Esophagus muscularis mucosa (tissue), 4 donors: ENCODE results near the gene CROT. TPM values are rescaled to one million over a fixed set of nuclear protein-coding genes. Genes with fewer than 3 reads are reported as not detected.

ENCODE experiments used
- DNase-seq: peaks from one replicate; pipeline ENCODE4 v3.0.0-alpha.2; 2017; ENCODE audit errors: extremely low spot score
- H3K27ac ChIP-seq, 4 donors: fragments of 200-600 bp; sonication (generic); replicated peaks in 1 of 4; 1 replicate in 3 of 4; 2 replicates in 1 of 4; pipeline ENCODE4 v1.5.1; 2016 to 2019; ENCODE audit warnings: mild to moderate bottlenecking in 1 of 4
- H3K27me3 ChIP-seq, 4 donors: fragments of 200-600 bp; sonication (generic); one replicate each; pipeline versions ENCODE4 v1.5.1 to v1.6.0; 2016 to 2019
- H3K36me3 ChIP-seq, 4 donors: fragments of 200-600 bp; sonication (generic); one replicate each; pipeline ENCODE4 v1.5.1; 2016 to 2019
- H3K4me1 ChIP-seq, 4 donors: fragments of 200-600 bp; sonication (generic); one replicate each; pipeline ENCODE4 v1.5.1; 2016 to 2019
- H3K4me3 ChIP-seq, 4 donors: fragments of 200-600 bp; sonication (generic); 1 replicate in 2 of 4; 2 replicates in 2 of 4; pipeline ENCODE4 v1.5.1; 2016 to 2019; ENCODE audit warnings: mild to moderate bottlenecking in 4 of 4, moderate library complexity in 1 of 4
- H3K9me3 ChIP-seq, 4 donors: fragments of 200-600 bp; sonication (generic); 1 replicate in 3 of 4; 2 replicates in 1 of 4; pipeline ENCODE4 v1.5.1; 2016 to 2019
- CTCF ChIP-seq, 3 experiments: fragments of 200-600 bp in 2 of 3; fragments of 450-650 bp in 1 of 3; sonication (generic) in 2 of 3; IDR thresholded peaks; one replicate each; pipeline ENCODE4 v1.5.1; 2017 to 2019; ENCODE audit warnings: antibody characterized with exemption in 3 of 3, mild to moderate bottlenecking in 2 of 3, moderate library complexity in 1 of 3
- EP300 ChIP-seq: sonication (generic); formaldehyde crosslinking; IDR thresholded peaks from one replicate; pipeline ENCODE4 v1.6.1; 2017; ENCODE audit warnings: antibody characterized with exemption
- POLR2A ChIP-seq: fragments of 450-650 bp; IDR thresholded peaks from one replicate; pipeline ENCODE4 v1.6.1; 2017; ENCODE audit warnings: antibody characterized with exemption, moderate library complexity, mild to moderate bottlenecking, low read depth
- POLR2AphosphoS5 ChIP-seq, 2 donors: sonication (generic); formaldehyde crosslinking; IDR thresholded peaks; one replicate each; pipeline ENCODE4 v1.6.1; 2017; ENCODE audit warnings: antibody characterized with exemption in 2 of 2
- WGBS: methylation state at CpG from one replicate; pipeline ENCODE4 v1.1.5; 2018; 5-methylcytosine and 5-hydroxymethylcytosine counted together
- intact Hi-C: fragments of 100-400 bp; cut with DNase I; formaldehyde crosslinking; loops from one replicate; pipeline ENCODE4 v1.15.1; 2023
- small RNA-seq, 3 donors: library from RNA; depleted of rRNA; stranded (forward); fragments of <200 nt; gene quantifications; one replicate each; pipeline ENCODE3, GENCODE V24; 2016
- total RNA-seq, 4 donors: library from RNA; depleted of rRNA; stranded (reverse); fragments of >200 nt; gene quantifications; one replicate each; pipeline versions ENCODE4 v1.1.0 to v1.2.1, GENCODE V29; 2016

Gene CROT
- total RNA-seq, 4 donors from 2014 or later, result 9.1 to 10.8 (median 9.6) TPM

- Histone ChIP-seq H3K4me3 (no peak overlapping the region), H3K4me1 (no peaks in the 10 kb centered on the region), H3K9me3 (no peaks in the 10 kb centered on the region), H3K27ac (no peak overlapping the region), H3K27me3 (no peaks in the 10 kb centered on the region), H3K36me3 (no peaks in the 10 kb centered on the region)
- intact Hi-C loops, result no loop called here
- DNase-seq, result no peak
- WGBS, result 67% methylated on average over 4 of the region's 4 CpGs
- TF ChIP-seq POLR2AphosphoS5 (IDR thresholded peaks at IDR 0.05), result no peak
- TF ChIP-seq CTCF (IDR thresholded peaks at IDR 0.05), result no peak
- TF ChIP-seq EP300, result no peak
- no peak for TF ChIP-seq POLR2A
Measured at GRCh38 chr7:87445897-87446296, 100.4 kb downstream of the CROT start.

GRCh38 chr7:87447116-87447635, 101.7 kb downstream of the CROT start:
- Histone ChIP-seq H3K4me1 (no peaks in the 10 kb centered on the region), H3K27ac (no peak overlapping the region), H3K36me3 (no peaks in the 10 kb centered on the region), H3K4me3 (no peak overlapping the region), H3K27me3 (no peaks in the 10 kb centered on the region), H3K9me3 (no peaks in the 10 kb centered on the region)
- intact Hi-C loops, result no loop called here
- 82% methylated on average over 4 of the region's 4 CpGs for WGBS
- TF ChIP-seq CTCF (IDR thresholded peaks at IDR 0.05) (no peak), EP300 (no peak), POLR2A (no peak), POLR2AphosphoS5 (IDR thresholded peaks at IDR 0.05) (no peak)
- no peak for DNase-seq

DNA sequence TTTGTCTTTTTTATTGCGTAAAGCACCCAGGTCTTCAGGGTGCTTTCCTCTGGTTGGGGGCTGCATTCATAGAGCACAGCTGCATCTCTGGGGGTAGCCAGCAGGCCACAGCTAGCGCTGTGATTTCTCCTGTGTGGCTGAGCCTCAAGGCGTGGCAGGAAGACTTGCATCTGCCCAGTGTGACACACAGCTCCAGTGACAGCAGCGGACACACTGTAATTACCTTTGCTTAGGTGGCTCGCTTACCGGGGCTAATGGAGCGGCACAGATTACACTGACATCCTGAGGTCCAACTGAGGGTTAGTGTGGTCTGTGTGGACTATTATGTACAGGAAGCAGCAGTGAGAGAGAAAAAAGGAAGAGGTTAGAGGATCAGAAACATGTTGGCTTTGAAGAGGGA, 102.9 kb downstream of the CROT start:
- Histone ChIP-seq H3K36me3 (no peaks in the 10 kb centered on the region), H3K27ac (no peak overlapping the region), H3K4me3 (no peak overlapping the region), H3K9me3 (no peaks in the 10 kb centered on the region), H3K4me1 (no peaks in the 10 kb centered on the region), H3K27me3 (no peaks in the 10 kb centered on the region)
- intact Hi-C loops, result no loop called here
- WGBS, result 73% methylated on average over 7 of the region's 7 CpGs
- DNase-seq, result no peak
- TF ChIP-seq POLR2AphosphoS5 (IDR thresholded peaks at IDR 0.05), result no peak
- TF ChIP-seq EP300, result no peak
- no peak for TF ChIP-seq CTCF (IDR thresholded peaks at IDR 0.05)

Small RNA genes within 50 kb of the gene (small RNA-seq; reads per million reads assigned to genes)
- gene RF02195 (0 reads per million in 3 donors), gene RF02196 (0 reads per million in 3 donors)

Other genes starting within 250 kb of the CROT start
- 10 to 100 TPM; 31.4 to 60.6 (median 40.5) TPM for gene DMTF1, start 193.2 kb upstream of the CROT start, total RNA-seq
- 10 to 100 TPM; 15.0 to 27.9 (median 19.8) TPM for gene TMEM243, start 125.9 kb upstream of the CROT start, total RNA-seq
- gene ABCB4, start 130.0 kb downstream of the CROT start, total RNA-seq, result 1 to 10 TPM in 3 of 4 donors, under 1 TPM in 1; 0.66 to 1.4 (median 1.1) TPM